Renal cortex interstitium (tissue), 11 donors: ENCODE data around the gene DYNC1H1. TPM values are rescaled to one million over a fixed set of nuclear protein-coding genes. Genes with fewer than 3 reads are reported as not detected.

Experiments used
- DNase-seq, 11 donors: peaks; one replicate each; pipeline ENCODE4 v3.0.0-alpha.2; 2013; ENCODE audit warnings: low read depth in 9 of 11, low spot score in 4 of 11; ENCODE audit errors: extremely low read depth in 1 of 11
- polyA plus RNA-seq, 3 donors: library from polyadenylated mRNA; unstranded; fragments of 120-200 nt; gene quantifications; one replicate each; pipeline ENCODE4 v1.2.1, GENCODE V29; 2013; ENCODE audit not compliant: insufficient read length in 3 of 3

Gene DYNC1H1
- polyA plus RNA-seq, 3 donors: 335 to 380 (median 342) TPM

- DNase-seq: no peak
Measured at GRCh38 chr14:102015771-102016170, 51.4 kb downstream of the DYNC1H1 start.

DNA sequence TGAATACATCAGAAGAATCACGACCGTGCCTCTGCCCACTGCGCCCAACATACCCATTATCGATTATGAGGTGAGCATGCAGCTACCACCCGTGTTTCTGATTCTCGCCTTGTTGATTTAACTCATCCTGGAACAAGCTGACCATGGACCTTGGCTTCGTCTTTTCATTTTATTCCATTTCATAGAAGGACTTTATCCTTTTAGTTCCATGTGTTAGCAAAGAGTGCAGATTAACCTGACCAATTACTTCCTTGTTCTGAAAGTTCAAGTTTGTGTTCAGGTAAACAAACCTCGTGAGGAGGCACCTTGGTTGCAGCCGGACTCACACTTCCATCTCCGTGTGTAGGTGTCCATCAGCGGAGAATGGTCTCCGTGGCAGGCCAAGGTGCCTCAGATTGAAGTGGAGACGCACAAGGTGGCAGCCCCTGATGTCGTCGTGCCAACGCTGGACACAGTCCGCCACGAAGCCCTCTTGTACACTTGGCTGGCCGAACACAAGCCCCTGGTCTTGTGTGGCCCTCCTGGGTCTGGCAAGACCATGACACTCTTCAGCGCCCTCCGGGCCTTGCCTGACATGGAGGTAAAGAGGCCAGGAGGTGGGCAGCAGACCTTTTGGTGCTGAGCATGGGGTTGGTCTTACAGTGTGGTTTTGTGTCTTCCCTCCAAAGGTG is 52.2 kb downstream of the DYNC1H1 start:
- no peak for DNase-seq

- DNase-seq: no peak
Measured at GRCh38 chr14:102018251-102018650, 53.9 kb downstream of the DYNC1H1 start.

DNA sequence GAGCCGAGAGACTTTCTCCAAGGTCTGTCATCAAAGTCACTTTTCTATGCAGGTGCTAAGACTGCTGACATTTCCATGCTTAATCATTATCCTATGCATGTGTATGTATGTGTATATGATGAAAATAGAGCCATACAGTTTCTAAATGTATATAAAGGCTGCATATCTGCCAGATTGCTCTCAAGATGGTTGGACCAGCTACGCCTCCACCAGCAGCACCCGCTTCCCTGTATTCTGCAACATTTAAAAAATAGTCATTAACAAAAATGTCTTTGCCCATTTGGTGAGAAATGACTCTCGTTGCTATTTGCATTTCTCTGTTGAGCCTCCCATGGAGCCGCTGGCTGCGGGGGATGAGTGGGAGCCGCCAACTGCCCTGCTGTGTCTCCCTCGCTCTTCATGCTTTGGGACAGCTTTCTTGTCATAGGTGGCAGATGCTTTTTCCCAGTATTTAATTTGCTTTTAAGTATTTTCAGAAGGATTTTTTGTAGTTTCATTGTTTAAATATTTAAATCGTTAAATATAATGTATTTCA is 54.7 kb downstream of the DYNC1H1 start:
- no peak for DNase-seq

DNA sequence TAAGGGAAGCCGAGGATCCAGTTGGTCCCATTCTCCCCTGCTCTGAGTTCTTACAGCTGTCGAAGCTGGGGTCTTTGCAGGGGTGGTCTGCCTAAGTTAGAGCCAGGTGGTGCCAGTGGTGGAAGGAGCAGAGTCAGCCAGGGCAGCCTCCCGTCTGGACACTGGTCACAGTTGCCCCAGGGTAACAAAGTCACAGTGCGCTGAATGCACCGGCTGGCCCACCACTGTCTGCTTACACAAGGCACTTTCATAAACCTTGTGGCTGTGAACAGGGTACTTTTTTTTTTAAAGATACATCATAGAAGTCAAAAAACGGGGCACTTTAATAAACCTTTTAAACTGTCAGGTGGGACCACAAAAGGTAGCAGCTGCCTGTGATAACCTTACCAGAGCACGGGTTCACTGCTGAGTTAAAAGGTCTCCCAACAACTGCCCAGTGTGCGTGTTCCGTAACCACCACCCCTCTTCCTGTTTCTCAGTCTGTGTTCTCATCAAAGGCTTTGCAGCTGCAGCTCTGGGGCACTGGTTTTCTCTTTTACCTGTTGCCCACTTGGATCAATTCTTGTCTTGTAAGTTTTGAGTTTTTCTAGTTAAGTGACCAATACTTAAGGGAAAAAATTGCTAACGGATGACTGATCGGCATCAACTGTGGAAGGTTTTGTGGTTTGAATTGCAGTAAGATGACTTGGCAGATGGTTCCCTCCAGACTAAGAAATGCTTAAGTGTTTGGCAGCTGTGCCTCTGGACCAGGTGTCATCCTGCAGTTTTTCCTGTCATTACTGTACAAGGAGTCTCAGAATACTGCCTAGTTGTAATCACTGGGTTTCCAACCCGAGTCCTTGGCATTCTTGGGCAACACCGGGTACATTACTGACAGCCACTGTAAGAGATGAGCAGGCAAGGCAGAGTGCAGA is 55.9 kb downstream of the DYNC1H1 start:
- no peak for DNase-seq

DNA sequence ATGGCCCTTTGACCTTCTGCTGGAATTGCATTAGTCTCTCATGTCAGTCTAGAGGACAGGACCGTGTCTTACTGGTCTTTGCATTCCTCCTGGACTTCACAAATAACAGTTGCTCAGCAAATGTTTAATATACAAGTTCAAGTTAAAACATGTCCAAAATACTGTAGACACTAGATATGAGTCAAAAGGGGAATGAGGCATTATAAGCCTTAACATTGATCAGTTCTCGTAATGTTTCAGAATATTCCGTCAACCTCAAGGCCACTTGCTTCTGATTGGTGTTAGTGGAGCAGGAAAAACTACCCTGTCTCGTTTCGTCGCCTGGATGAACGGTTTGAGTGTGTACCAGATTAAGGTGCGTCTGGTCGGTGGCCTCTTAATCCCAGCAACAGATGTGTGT is 62.6 kb downstream of the DYNC1H1 start:
- DNase-seq: no peak

GRCh38 chr14:102027951-102028350 is 63.6 kb downstream of the DYNC1H1 start:
- DNase-seq: no peak

- no peak for DNase-seq
Measured at GRCh38 chr14:102028733-102029132, 64.4 kb downstream of the DYNC1H1 start.

GRCh38 chr14:102029956-102030355 is 65.6 kb downstream of the DYNC1H1 start:
- DNase-seq: no peak

- DNase-seq: no peak
Measured at GRCh38 chr14:102033241-102033640, 68.9 kb downstream of the DYNC1H1 start.

DNA sequence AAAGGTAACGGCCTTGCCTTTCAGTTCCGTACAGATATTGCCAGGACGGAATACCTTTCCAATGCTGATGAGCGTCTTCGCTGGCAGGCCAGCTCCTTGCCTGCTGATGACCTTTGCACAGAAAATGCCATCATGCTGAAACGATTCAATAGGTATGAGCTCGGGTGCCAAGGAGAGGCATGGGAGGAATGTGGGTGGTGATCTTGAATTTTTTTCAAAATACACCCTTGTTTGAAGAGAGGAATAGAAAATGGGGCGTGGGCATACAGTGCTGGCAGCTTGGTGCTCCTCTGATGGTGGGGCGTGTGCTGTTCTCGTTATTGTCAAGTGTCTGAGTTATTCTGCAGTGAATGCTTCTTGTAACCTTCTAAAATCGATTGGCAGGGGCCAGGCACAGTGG is 69.9 kb downstream of the DYNC1H1 start:
- no peak for DNase-seq

GRCh38 chr14:102035914-102036313 is 71.5 kb downstream of the DYNC1H1 start:
- no peak for DNase-seq

DNA sequence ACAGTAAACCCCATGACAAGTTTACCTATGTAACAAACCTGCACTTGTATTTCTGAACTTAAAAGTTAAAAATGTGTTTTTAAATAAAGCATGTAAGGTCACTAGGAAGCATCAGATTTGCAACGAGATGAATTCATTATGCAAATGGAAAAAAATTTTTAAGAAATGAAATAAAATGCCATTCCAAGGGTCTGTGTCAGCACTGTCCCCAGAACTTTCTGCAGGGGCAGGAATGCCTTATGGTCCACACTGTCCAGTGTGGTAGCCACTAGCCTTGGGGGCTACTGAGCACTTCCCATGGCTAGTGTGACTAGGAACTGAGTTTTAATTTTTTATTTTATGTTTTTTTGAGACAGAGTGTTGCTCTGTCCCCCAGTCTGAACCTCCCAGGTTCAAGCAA is 73.3 kb downstream of the DYNC1H1 start:
- no peak for DNase-seq

GRCh38 chr14:102039157-102039556 is 74.8 kb downstream of the DYNC1H1 start:
- no peak for DNase-seq

DNA sequence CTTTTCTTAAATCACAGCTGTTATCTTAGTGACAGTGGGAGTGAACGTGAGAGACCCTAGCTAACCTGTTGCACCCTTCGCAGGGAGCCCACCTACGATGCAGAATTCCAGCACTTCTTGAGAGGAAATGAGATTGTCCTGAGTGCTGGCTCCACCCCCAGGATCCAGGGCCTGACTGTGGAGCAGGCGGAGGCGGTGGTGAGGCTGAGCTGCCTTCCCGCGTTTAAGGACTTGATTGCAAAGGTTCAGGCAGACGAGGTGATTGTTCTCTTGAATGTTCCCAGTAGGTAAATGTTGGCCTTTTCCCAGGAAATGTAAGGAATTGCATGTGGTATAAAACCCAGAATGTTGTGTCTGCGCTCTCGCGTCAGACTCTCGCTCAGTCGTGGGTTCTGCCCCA is 75.8 kb downstream of the DYNC1H1 start:
- no peak for DNase-seq

- DNase-seq: no peak
Measured at GRCh38 chr14:102042699-102043098, 78.3 kb downstream of the DYNC1H1 start.

DNA sequence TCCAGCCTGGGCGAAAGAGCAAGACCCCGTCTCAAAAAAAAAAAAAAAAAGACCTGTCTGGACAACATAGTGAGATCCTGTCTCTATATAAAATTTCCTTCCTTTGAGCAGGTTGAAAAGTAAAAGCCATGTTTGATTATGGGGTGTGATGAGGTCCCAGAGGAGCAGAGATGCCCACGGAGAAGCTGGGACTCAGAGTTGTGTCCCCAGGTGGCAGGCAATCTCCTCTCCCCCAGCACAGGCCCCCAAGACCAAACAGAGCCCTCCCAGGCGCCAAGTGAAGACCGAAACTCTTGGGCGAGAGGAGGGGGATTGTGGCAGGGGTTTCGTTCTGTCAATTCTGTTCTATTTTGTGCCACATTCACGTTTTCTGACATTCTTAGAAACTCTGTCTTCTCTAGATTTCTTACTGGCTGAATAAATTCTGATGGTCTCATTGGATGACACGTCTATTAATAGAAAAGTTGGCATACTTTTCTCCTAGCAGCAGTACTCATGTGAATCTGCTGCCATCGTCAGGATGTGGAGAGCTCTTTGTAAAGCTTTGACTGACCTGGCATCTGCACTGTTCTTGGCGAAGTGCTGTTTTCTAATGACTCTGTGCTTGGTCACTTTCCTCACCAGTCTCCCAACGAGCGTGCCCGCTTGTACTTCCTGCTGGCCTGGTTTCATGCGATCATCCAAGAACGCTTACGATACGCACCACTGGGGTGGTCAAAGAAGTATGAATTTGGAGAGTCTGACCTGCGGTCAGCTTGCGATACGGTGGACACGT is 79.1 kb downstream of the DYNC1H1 start:
- no peak for DNase-seq

DNA sequence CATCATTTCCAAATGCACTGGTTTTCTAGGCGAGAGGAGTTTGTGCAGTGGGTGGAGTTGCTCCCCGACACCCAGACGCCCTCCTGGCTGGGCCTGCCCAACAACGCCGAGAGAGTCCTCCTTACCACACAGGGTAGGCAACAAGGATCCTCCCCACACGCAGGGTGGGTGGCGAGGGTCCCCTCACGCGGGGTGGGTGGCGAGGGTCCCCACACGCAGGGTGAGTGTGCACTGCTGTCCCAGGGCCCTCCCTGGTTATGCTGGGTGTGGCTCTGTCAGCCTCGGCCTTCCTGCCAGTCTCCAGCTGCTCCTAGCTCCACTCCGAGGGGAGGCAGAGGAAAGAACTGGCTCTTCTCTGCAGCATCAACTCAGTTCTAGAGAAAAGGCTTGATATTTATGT is 80.2 kb downstream of the DYNC1H1 start:
- DNase-seq: no peak
